ENCODE measurements around the gene LGR4. TPM values are rescaled to one million over a fixed set of nuclear protein-coding genes. Genes with fewer than 3 reads are reported as not detected.

Gene LGR4
- total RNA-seq, 3 donors from 2014 or later (not counting 1 experiment from before 2014, with no cell fraction given), result 0.08 to 0.70 (median 0.35) TPM

DNA sequence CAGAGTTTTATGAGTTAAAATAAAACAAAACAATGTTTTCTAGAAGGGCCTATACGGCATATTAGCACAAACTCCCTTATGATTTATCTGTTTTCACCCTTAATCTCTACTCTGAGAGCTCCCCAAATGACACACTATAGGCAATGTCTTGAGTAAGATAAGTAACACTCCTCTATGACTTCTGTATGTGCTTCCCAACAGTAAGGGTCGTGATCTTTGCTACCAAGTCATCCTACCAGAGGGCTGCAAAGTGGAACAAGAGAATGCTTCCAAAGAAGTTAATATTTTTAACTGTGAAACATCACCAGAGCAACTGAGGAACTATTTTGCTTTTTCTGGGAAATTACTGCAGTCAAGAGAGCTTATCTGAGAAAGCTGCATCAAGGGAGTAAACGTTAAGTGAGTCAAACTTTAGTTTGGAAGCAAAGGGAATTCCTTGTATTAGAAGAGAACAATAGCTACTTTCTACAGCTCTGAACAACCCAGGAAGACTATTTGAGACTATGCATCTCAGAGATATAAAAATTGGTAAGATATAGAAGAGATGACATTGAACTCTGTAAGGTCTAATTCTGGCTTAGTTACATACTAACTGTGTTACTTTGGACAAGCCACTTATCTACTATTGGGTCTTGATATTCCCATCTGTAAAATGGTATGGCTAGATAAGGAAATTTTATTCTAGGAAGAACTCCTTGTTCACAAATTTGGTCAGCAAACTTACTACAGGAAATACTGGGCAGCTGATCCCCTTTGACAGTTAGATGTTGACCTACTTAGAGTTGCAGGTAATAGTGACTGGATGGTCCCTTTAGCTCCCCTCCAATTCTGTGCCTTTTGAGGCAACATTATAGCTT, 65.9 kb downstream of the LGR4 start:
- Histone ChIP-seq H3K9me3 (ENCODE audit: control insufficient read depth, insufficient read depth, low read length) (no peaks in the 10 kb centered on the region), H3K27me3 (ENCODE audit: control insufficient read depth, insufficient read depth, low read length) (no peaks in the 10 kb centered on the region), H3K4me3 (ENCODE audit: low read length) (no peak overlapping the region), H3K27ac (ENCODE audit: low read length) (no peak overlapping the region), H3K36me3 (ENCODE audit: control insufficient read depth, insufficient read depth, low read length) (no peaks in the 10 kb centered on the region), H3K4me1 (ENCODE audit: control insufficient read depth, insufficient read depth, low read length) (no peaks in the 10 kb centered on the region)
- H3K9me3 Mint-ChIP-seq, result no peaks in the 10 kb centered on the region
- no peaks in the 10 kb centered on the region for H3K4me1 Mint-ChIP-seq
- WGBS (ENCODE audit: insufficient coverage), result 64% methylated on average over 1 of the region's 3 CpGs
- DNase-seq (no peak), ATAC-seq (no peak)
- H3K27me3 Mint-ChIP-seq (ENCODE audit: low read depth in 2 of 2), result no peaks in the 10 kb centered on the region
- H3K4me3 Mint-ChIP-seq, result no peak overlapping the region
- intact Hi-C loops (cut with micrococcal nuclease), result no loop called here
- TF ChIP-seq, protein P1, sequence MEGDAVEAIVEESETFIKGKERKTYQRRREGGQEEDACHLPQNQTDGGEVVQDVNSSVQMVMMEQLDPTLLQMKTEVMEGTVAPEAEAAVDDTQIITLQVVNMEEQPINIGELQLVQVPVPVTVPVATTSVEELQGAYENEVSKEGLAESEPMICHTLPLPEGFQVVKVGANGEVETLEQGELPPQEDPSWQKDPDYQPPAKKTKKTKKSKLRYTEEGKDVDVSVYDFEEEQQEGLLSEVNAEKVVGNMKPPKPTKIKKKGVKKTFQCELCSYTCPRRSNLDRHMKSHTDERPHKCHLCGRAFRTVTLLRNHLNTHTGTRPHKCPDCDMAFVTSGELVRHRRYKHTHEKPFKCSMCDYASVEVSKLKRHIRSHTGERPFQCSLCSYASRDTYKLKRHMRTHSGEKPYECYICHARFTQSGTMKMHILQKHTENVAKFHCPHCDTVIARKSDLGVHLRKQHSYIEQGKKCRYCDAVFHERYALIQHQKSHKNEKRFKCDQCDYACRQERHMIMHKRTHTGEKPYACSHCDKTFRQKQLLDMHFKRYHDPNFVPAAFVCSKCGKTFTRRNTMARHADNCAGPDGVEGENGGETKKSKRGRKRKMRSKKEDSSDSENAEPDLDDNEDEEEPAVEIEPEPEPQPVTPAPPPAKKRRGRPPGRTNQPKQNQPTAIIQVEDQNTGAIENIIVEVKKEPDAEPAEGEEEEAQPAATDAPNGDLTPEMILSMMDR (IDR thresholded peaks at IDR 0.05), result no peak
- H3K36me3 Mint-ChIP-seq, result no peaks in the 10 kb centered on the region
- no peak overlapping the region for H3K27ac Mint-ChIP-seq

DNA sequence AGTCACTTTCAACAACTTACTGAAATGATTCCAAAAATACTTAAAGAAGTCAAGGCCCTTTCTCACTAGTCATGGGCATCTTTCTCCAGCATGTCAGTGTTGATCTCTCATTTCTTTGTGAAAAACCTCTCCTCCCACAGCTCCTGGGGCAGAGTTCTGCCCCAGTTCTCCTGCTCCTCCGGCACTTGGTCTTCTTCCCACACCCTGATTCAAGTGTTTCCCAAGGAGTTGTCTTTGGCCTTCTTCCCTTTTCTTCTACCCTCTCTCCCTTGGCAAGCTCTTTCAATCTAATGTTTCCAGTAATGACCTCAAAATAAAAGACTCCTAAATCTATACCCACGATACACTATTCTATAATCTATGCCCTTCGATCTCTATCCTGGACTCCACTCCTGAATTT, 67.5 kb downstream of the LGR4 start:
- H3K9me3 ChIP-seq (ENCODE audit: control insufficient read depth, insufficient read depth, low read length), result no peaks in the 10 kb centered on the region
- no peaks in the 10 kb centered on the region for H3K36me3 Mint-ChIP-seq
- no peaks in the 10 kb centered on the region for H3K4me1 Mint-ChIP-seq
- TF ChIP-seq, protein P1 (IDR thresholded peaks at IDR 0.05), result no peak
- H3K27me3 Mint-ChIP-seq (ENCODE audit: low read depth in 2 of 2), result no peaks in the 10 kb centered on the region
- DNase-seq, result no peak
- H3K4me3 ChIP-seq (ENCODE audit: low read length), result no peak overlapping the region
- intact Hi-C loops (cut with micrococcal nuclease), result no loop called here
- no peak for ATAC-seq
- H3K27ac Mint-ChIP-seq, result no peak overlapping the region
- H3K36me3 ChIP-seq (ENCODE audit: control insufficient read depth, insufficient read depth, low read length), result no peaks in the 10 kb centered on the region
- no peaks in the 10 kb centered on the region for H3K27me3 ChIP-seq (ENCODE audit: control insufficient read depth, insufficient read depth, low read length)
- no peak overlapping the region for H3K27ac ChIP-seq (ENCODE audit: low read length)
- no peaks in the 10 kb centered on the region for H3K9me3 Mint-ChIP-seq
- H3K4me1 ChIP-seq (ENCODE audit: control insufficient read depth, insufficient read depth, low read length), result no peaks in the 10 kb centered on the region
- no peak overlapping the region for H3K4me3 Mint-ChIP-seq
- WGBS (ENCODE audit: insufficient coverage), result 96% methylated on average over 3 of the region's 3 CpGs

- H3K27me3 Mint-ChIP-seq (ENCODE audit: low read depth in 2 of 2), result no peaks in the 10 kb centered on the region
- Histone ChIP-seq H3K36me3 (ENCODE audit: control insufficient read depth, insufficient read depth, low read length) (no peaks in the 10 kb centered on the region), H3K9me3 (ENCODE audit: control insufficient read depth, insufficient read depth, low read length) (no peaks in the 10 kb centered on the region), H3K4me1 (ENCODE audit: control insufficient read depth, insufficient read depth, low read length) (no peaks in the 10 kb centered on the region), H3K4me3 (ENCODE audit: low read length) (no peak overlapping the region), H3K27me3 (ENCODE audit: control insufficient read depth, insufficient read depth, low read length) (no peaks in the 10 kb centered on the region), H3K27ac (ENCODE audit: low read length) (no peak overlapping the region)
- no peaks in the 10 kb centered on the region for H3K9me3 Mint-ChIP-seq
- WGBS (ENCODE audit: insufficient coverage), result 77% methylated on average over 2 of the region's 2 CpGs
- intact Hi-C loops (cut with micrococcal nuclease), result no loop called here
- no peak for ATAC-seq
- DNase-seq, result no peak
- no peak overlapping the region for H3K27ac Mint-ChIP-seq
- H3K4me3 Mint-ChIP-seq, result no peak overlapping the region
- TF ChIP-seq, protein P1 (IDR thresholded peaks at IDR 0.05), result no peak
- H3K36me3 Mint-ChIP-seq, result no peaks in the 10 kb centered on the region
- H3K4me1 Mint-ChIP-seq, result no peaks in the 10 kb centered on the region
Measured at GRCh38 chr11:27404427-27404826, 68.2 kb downstream of the LGR4 start.

DNA sequence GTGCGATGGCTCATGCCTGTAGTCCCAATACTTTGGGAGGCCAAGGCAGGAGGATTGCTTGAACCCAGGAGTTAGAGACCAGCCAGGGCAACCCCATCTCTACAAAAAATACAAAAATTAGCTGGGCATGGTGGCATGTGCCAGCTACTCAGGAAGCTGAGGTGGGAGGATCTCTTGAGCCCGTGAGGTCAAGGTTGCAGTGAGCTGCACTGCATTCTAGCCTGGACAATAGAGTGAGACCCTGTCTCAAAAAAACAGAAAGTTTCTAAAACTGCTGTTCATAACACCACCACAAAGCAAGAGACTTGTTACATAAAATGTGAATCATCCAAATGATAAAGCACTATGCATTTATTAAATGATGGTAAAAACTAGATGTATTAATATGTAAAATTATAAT, 69.4 kb downstream of the LGR4 start:
- no peaks in the 10 kb centered on the region for H3K9me3 Mint-ChIP-seq
- no peak for DNase-seq
- Histone ChIP-seq H3K36me3 (ENCODE audit: control insufficient read depth, insufficient read depth, low read length) (no peaks in the 10 kb centered on the region), H3K4me1 (ENCODE audit: control insufficient read depth, insufficient read depth, low read length) (no peaks in the 10 kb centered on the region), H3K4me3 (ENCODE audit: low read length) (no peak overlapping the region), H3K27me3 (ENCODE audit: control insufficient read depth, insufficient read depth, low read length) (no peaks in the 10 kb centered on the region), H3K9me3 (ENCODE audit: control insufficient read depth, insufficient read depth, low read length) (no peaks in the 10 kb centered on the region), H3K27ac (ENCODE audit: low read length) (no peak overlapping the region)
- no peaks in the 10 kb centered on the region for H3K27me3 Mint-ChIP-seq (ENCODE audit: low read depth in 2 of 2)
- no peak overlapping the region for H3K4me3 Mint-ChIP-seq
- TF ChIP-seq, protein P1 (IDR thresholded peaks at IDR 0.05), result no peak
- no peaks in the 10 kb centered on the region for H3K36me3 Mint-ChIP-seq
- intact Hi-C loops (cut with micrococcal nuclease), result no loop called here
- no peak for ATAC-seq
- H3K27ac Mint-ChIP-seq, result no peak overlapping the region
- 90% methylated on average over 2 of the region's 2 CpGs for WGBS (ENCODE audit: insufficient coverage)
- no peaks in the 10 kb centered on the region for H3K4me1 Mint-ChIP-seq
